DND-41 (cell line): ENCODE data around the gene CEMP1.

Experiments used
- ATAC-seq: fragments of 200-7000 bp; cut with Tn5 transposase; 3 replicates; pipeline ENCODE4 v1.9.1; 2021; ENCODE audit warnings: low read depth; ENCODE audit not compliant: insufficient read depth
- DNase-seq: peaks from one replicate; pipeline ENCODE4 v3.0.0-alpha.2; 2020
- H2AFZ ChIP-seq: 2 replicates; pipeline ENCODE4 v1.6.0; 2012; ENCODE audit warnings: low read depth, low read length
- H3K27ac ChIP-seq: 2 replicates; pipeline ENCODE4 v1.5.1; 2012; ENCODE audit warnings: low read length, inconsistent platforms
- H3K27me3 ChIP-seq: fragments of 200-600 bp; sonication (generic); 2 replicates; pipeline ENCODE4 v1.6.0; 2012; ENCODE audit warnings: low read length, mild to moderate bottlenecking, inconsistent platforms; ENCODE audit not compliant: insufficient read depth, poor library complexity
- H3K36me3 ChIP-seq: 2 replicates; pipeline ENCODE4 v1.5.1; 2012; ENCODE audit warnings: low read length, inconsistent platforms; ENCODE audit not compliant: insufficient read depth
- H3K4me1 ChIP-seq: 2 replicates; pipeline ENCODE4 v1.5.1; 2012; ENCODE audit warnings: mild to moderate bottlenecking, low read length; ENCODE audit not compliant: insufficient read depth
- H3K4me2 ChIP-seq: 2 replicates; pipeline ENCODE4 v1.6.0; 2012; ENCODE audit warnings: mild to moderate bottlenecking, moderate library complexity, low read length, inconsistent platforms; ENCODE audit not compliant: insufficient read depth
- H3K4me3 ChIP-seq, 2 experiments: fragments of 200-600 bp in 1 of 2; shearing (Covaris generic) in 1 of 2; 2 replicates each; pipeline ENCODE4 v1.5.1; 2012 to 2016; ENCODE audit warnings: inconsistent platforms in 2 of 2, low read length in 2 of 2, mild to moderate bottlenecking in 2 of 2, low read depth in 1 of 2, moderate library complexity in 1 of 2
- H3K79me2 ChIP-seq: 2 replicates; pipeline ENCODE4 v1.6.0; 2012; ENCODE audit warnings: low read length, inconsistent platforms; ENCODE audit not compliant: insufficient read depth
- H3K9ac ChIP-seq: 2 replicates; pipeline ENCODE4 v1.6.0; 2012; ENCODE audit warnings: low read depth, mild to moderate bottlenecking, inconsistent platforms, low read length, moderate library complexity
- H3K9me3 ChIP-seq: 2 replicates; pipeline ENCODE4 v1.5.1; 2012; ENCODE audit warnings: low read length, moderate library complexity, mild to moderate bottlenecking, inconsistent platforms; ENCODE audit not compliant: insufficient read depth, severe bottlenecking
- H4K20me1 ChIP-seq: 2 replicates; pipeline ENCODE4 v1.6.0; 2012; ENCODE audit warnings: low read length; ENCODE audit not compliant: insufficient read depth
- EZH2 ChIP-seq: IDR thresholded peaks from 3 replicates; pipeline ENCODE4 v1.6.1; 2012; ENCODE audit warnings: borderline replicate concordance, low read depth, mild to moderate bottlenecking, moderate library complexity, low read length, inconsistent platforms; ENCODE audit not compliant: severe bottlenecking
- TF ChIP-seq, protein P1 (sequence below): IDR thresholded peaks from 2 replicates; pipeline ENCODE4 v1.5.1; 2012; ENCODE audit warnings: borderline replicate concordance, low read length, moderate library complexity, mild to moderate bottlenecking; ENCODE audit not compliant: poor library complexity, severe bottlenecking; ENCODE audit errors: extremely low read depth

Gene CEMP1

GRCh38 chr16:2484898-2485508 is 46.2 kb downstream of the CEMP1 start:
- Histone ChIP-seq H3K9me3 (no peaks in the 10 kb centered on the region), H3K9ac (no peak overlapping the region), H3K4me1 (no peaks in the 10 kb centered on the region), H4K20me1 (peaks cover 82% of the 10 kb centered on the region), H3K4me2 (no peak overlapping the region), H3K79me2 (peaks cover 77% of the 10 kb centered on the region), H3K27me3 (no peaks in the 10 kb centered on the region), H3K4me3 (no peak overlapping the region), H2AFZ (no peak overlapping the region), H3K27ac (no peak overlapping the region), H3K36me3 (peaks cover 9% of the 10 kb centered on the region)
- DNase-seq (no peak), ATAC-seq (no peak)
- TF ChIP-seq, protein P1, sequence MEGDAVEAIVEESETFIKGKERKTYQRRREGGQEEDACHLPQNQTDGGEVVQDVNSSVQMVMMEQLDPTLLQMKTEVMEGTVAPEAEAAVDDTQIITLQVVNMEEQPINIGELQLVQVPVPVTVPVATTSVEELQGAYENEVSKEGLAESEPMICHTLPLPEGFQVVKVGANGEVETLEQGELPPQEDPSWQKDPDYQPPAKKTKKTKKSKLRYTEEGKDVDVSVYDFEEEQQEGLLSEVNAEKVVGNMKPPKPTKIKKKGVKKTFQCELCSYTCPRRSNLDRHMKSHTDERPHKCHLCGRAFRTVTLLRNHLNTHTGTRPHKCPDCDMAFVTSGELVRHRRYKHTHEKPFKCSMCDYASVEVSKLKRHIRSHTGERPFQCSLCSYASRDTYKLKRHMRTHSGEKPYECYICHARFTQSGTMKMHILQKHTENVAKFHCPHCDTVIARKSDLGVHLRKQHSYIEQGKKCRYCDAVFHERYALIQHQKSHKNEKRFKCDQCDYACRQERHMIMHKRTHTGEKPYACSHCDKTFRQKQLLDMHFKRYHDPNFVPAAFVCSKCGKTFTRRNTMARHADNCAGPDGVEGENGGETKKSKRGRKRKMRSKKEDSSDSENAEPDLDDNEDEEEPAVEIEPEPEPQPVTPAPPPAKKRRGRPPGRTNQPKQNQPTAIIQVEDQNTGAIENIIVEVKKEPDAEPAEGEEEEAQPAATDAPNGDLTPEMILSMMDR: no peak
- no peak for TF ChIP-seq EZH2

GRCh38 chr16:2483939-2484897 is 47.0 kb downstream of the CEMP1 start:
- no peaks in the 10 kb centered on the region for H3K4me1 ChIP-seq
- H3K36me3 ChIP-seq: peaks cover 7% of the 10 kb centered on the region; the same call in 1 of the 2 replicates
- no peak for DNase-seq
- peaks cover 79% of the 10 kb centered on the region for H4K20me1 ChIP-seq
- H2AFZ ChIP-seq: no peak overlapping the region
- no peak overlapping the region for H3K9ac ChIP-seq
- H3K4me3 ChIP-seq: no peak overlapping the region
- no peak for ATAC-seq
- H3K79me2 ChIP-seq: peaks cover 78% of the 10 kb centered on the region
- H3K27me3 ChIP-seq: no peaks in the 10 kb centered on the region
- H3K27ac ChIP-seq: no peak overlapping the region
- TF ChIP-seq, protein P1: no peak
- no peak for TF ChIP-seq EZH2
- H3K9me3 ChIP-seq: no peaks in the 10 kb centered on the region
- H3K4me2 ChIP-seq: no peak overlapping the region

DNA sequence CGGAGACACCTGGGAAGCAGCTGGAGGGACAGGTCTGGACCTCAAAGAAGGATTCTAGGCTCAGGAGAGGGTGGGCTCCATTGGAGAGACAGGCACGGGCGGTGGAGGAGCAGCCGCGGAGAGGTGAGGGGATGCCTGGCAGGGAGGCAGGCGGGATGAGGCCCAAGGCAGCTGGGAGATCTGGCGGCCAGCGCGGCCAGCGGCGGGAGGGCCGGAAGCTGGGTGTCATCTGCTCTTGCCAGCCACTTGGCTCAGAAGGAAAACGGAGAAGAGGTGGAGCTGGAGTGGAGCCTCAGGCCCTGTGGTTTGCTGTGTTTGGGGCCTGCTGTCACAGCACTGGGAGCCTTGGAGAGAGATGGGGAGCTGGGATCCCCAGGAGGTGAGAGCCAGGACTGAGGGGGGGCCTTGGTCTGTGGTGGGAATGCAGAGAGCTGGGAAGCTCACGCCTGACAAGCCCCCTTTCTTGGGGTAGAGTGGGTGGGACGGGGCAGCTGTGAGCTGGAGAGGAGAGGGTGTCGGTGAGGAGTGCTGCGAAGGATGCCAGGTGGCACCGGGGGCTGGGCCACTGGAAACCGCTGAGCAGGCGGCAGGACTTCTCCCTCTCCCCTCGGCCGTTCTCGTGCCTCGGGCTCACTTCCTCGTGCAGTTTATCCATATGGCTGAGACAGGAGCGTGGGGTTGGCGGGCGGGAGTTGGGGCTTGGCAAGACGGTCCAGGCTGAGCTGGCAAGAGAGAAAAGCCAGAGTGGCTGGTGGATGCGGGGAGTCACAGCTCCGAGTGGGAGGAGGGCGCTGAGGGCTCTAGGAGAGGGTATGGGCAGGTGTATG is 48.3 kb downstream of the CEMP1 start:
- peaks cover 7% of the 10 kb centered on the region; the same call in 1 of the 2 replicates for H3K36me3 ChIP-seq
- no peak overlapping the region for H3K4me3 ChIP-seq
- DNase-seq: no peak
- H3K79me2 ChIP-seq: peaks cover 84% of the 10 kb centered on the region
- H3K27me3 ChIP-seq: no peaks in the 10 kb centered on the region
- peaks cover 85% of the 10 kb centered on the region for H4K20me1 ChIP-seq
- H3K9me3 ChIP-seq: no peaks in the 10 kb centered on the region
- no peak overlapping the region for H3K27ac ChIP-seq
- H3K4me2 ChIP-seq: no peak overlapping the region
- H3K4me1 ChIP-seq: no peaks in the 10 kb centered on the region
- peak; percentile 24; the same call in 1 of the 3 replicates for ATAC-seq
- H3K9ac ChIP-seq: no peak overlapping the region
- no peak overlapping the region for H2AFZ ChIP-seq
- TF ChIP-seq, protein P1: no peak
- TF ChIP-seq EZH2: no peak
